HG02763 (cell line): ENCODE measurements around the gene PRKAR2B.

Experiments used
- ATAC-seq: cut with Tn5 transposase; IDR thresholded peaks from one replicate; pipeline ENCODE4 v1.9.1; 2021; ENCODE audit warnings: mild to moderate bottlenecking, moderate library complexity; ENCODE audit not compliant: unreplicated experiment

The PRKAR2B gene

DNA sequence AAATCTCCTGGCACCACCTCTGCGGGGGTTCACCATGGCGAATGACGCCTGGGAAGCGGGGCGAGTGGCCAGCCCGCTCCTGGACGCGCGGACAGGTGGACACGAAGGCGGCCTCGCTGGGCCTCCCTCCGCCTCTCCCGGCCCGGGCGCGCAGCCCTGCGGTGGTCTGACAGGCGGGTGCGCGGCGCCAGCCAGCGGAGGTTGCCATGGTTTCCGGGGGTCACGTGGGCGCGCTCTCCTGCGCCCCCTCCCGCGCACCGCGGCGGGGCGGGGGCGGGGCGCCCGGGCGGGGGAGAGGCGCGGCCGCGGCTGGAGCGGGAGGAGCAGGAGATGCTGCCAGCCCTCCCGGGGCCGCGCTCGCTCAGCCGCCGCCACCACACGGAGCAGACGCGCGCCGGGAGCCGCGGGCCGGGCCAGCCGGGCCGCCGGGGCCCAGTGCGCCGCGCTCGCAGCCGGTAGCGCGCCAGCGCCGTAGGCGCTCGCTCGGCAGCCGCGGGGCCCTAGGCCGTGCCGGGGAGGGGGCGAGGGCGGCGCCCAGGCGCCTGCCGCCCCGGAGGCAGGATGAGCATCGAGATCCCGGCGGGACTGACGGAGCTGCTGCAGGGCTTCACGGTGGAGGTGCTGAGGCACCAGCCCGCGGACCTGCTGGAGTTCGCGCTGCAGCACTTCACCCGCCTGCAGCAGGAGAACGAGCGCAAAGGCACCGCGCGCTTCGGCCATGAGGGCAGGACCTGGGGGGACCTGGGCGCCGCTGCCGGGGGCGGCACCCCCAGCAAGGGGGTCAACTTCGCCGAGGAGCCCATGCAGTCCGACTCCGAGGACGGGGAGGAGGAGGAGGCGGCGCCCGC lies at the start of gene PRKAR2B:
PRKAR2B (plus strand) TSS at position 359 of the 848 bp plus-strand sequence; CDS start at position 562, 203 bp downstream.
- peak; percentile 85 for ATAC-seq

DNA sequence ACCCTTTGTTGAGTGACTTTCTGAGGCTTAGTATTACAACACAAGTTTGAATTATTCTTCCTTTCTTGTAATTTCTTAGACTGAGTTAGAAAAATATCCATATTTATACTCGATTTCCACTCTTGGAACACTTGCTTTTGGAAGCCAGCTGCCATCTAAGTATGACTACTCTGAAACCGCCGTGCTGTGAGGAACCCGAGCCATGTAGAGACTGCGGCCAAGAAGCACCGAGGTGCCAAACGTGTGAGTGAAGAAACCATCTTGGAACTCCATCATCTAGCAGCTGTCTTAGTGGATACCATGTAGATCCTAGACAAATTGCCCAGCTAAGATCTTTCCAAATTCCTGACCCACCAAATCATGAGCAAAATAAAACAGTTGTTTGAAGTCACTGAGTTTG lies 49.7 kb upstream of the PRKAR2B start:
- ATAC-seq = no peak

DNA sequence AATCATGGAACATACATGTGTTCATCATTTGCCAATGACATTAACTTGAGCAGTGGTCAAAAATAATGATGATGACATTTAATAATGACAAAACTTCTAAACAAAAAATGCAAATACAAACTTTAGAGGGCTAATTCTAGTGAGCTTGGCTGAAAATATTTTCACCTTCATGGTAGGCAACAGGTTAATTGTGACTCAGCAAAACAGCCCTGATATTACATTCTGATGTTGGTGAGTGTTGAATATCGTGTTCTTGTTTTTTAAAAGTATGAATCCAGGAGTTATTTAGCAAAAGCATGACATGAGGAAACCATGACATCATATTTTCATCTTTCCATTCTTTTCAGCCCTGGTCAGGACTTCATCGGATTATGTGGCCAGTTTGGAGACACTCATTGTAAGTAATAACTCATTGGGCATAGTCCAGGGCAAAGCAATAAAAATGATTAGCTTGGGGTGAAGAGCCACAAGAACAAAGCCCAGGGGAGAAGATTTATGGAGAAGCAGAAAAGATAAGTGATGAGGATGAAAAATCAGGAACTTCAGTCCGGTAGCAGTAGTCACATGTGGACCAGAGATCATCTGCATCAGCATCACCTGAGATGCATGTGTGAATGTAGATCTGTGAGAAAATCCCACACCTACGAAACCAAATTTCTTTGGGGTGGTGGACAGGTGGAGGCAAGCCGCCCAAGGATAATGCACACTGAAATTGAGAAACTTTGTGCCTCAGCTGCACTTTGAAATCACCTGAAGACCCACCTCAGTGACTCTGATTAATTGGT lies 46.8 kb upstream of the PRKAR2B start:
- no peak for ATAC-seq

DNA sequence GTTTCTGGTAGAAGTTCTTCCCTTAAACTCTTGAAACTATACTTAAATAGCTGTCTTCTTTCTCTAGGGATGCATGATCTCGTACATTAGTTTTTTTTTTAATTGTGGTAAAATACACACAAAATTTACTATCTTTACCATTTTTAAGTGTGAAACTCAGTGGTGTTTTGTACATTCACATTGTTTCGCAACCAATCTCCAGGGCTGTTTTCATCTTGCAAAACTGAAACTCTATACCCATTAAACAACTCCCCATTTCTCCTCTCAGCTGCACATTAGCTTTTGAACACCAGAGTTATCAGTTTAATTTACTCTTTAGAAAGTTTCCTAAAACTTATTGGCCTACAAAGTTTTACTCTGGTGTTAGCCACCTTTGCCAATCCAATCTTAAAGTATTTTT lies 45.5 kb upstream of the PRKAR2B start:
- no peak for ATAC-seq

DNA sequence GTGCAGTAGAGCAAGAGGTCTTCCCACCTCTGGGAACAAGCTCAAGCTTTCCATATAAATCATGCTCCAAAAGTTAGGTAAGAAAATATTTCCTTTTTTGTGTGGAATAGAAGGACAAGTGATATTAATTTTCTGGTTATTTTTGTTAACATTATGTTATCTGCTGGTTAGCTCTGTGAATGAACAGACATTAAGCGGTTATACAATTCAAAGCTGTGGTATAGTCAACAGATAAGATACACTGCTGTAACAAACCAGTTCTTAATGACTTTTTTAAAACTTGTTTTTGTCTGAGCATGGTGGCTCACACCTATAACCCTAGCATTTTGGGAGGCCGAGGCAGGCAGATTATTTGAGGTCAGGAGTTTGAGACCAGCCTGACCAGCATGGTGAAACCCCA lies 43.0 kb upstream of the PRKAR2B start:
- no peak for ATAC-seq

DNA sequence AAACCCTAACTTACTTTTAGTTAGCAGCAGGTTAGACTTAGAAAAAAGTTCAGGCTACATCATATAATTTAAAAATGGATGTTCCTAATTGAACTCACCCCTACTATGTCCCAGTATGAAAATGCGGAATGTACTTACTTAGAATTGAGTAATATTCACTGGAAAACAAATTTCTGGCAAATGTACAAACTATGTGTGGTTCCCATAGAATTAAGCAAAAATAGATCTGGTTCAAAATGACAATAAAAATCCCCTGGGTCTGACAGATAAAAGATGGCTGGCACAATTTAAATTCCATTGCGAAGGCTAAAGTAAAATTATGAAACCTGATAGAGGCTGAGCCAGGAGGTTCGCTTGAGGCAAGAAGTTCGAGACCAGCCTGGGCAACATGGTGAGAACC lies 42.4 kb upstream of the PRKAR2B start:
- ATAC-seq = no peak

DNA sequence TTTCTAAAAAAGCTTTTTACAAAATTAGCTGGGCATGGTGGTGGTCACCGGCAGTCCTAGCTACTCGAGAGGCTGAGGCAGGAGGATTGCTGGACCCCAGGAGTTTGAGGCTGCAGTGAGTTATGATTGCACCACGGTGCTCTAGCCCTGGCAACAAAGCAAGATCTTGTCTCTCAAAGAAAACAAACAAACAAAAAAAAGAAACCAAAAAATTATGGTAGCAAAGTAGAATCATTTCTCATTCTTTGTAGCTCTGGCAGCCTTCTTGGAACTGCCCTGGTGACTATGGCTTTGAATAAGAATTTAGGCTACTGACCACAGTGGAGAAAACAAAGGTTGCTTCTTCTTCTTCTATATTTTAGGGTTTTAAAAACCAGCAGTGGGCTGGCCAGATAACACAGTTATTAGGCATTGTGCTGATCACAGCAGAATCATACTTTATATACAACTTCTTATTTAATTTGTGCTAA lies 41.9 kb upstream of the PRKAR2B start:
- no peak for ATAC-seq

DNA sequence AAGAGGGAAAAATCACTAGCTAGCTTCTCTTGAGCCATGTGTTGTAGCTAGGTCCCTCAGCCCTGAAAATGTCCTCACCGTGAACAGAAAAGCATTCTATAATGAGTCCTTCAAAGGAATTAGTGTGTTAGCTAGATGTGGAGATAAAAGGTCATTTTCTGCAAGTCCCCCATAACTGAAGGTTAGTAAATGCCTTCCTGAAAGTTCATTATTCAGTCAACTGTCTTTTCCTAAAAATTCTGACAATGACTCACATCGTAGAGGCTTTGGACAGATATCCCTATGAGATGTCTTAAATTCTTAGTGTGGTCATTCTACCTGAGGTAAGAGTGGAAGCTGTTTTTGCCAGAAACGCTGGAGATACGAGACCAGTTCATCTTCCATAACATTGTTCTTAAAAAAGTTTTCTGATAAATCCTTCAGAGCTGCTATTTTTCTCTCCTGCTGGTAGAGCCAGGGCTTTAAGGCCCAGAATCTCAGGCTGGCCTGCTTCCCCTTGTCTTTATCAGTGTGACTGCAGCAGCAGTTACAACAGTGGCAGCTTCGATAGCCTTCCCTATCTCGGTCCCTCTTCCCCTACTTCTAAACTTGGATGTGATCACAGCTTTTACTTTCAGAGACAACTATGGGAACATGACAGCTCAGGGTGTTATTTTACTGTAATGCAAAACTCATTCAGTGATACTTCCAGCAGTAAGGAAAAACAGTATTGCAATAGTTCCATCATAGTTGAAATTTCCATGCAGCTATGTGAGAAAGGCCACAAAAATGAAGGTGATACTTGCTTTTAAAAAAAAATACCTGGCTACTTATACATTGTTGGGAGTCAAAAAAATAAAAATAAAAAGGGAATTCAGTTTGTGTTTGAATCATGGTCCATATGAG lies 37.3 kb upstream of the PRKAR2B start:
- ATAC-seq = no peak

DNA sequence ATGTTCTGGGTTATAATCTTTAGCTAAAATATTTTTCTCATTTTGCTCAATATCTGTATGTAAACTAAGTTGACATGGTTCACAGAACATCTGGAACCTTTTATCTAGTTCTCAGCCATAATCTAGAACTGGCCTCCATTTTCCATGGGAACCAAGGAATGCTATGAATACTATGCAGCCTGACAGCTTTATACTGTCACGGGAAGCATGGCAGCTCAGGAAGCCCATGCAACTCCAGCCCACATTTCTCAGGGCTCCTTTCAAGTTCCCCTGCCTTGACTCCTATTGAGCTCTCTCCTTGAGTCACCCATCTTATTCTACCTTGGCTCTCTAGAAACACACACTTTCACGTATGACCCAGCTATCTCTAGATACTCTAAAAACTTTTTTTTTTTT lies 36.6 kb upstream of the PRKAR2B start:
- no peak for ATAC-seq

DNA sequence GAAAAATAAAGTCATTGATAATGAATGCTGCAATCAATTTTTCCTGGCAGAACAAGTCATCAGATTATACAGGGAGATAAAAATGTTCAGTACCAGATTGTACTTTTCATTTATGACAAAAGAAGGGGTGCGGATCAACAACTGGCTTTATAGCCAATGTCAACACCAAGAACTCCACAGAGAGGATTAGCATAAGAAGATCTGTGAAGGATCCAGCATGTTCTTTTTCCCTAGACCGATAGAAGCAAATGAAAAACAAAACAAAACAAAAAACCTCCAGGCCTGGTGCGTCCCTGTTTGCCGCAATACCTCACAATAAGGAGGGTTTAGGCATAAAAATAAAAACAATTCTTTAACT lies 34.7 kb upstream of the PRKAR2B start:
- no peak for ATAC-seq

DNA sequence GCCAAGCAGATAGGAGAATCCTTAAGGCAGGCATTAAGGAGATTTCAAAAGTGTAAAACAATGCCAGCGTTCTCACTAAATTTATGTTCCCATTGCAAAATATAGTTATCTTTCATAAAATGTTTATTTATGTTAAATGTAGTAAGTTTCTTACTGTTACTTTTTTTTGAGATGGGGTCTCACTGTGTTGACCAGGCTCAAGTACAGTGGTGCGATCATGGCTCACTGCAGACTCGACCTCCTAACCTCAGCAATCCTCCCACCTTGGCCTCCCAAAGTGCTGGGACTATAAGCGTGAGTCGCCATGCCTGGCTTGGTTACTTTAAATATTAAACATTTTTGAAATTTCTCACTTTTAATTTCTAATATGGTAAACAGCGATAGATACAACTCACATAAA lies 31.8 kb upstream of the PRKAR2B start:
- ATAC-seq = no peak

DNA sequence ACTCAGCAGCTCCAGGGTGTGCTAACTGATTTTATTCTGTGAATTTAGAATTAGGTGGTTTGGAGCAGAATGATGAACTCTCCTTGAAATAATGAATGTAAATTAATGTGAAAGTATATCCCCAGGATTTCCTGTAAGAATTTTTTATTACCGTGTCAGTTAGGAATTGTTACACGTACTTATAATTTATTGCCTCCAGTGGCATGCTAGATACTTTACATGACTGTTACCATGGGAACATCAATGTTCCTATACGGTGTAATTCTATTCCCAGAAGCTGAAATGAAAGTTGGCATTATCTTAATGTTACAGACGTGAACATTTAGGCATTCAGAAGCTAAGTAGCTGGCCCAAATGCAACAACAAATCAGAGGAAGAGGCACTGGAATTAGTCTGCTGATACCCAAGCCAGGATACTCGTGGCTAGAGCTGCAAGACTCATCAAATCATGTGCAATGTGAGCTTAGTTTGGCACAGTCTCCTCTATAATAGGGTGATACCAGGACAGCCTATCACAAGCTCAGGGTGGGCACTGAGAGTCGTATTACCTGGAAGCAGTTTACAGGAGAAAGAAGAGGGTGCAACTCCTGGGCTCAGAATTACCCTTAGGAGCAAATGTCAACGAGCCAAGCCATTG lies 30.0 kb upstream of the PRKAR2B start:
- ATAC-seq = no peak

DNA sequence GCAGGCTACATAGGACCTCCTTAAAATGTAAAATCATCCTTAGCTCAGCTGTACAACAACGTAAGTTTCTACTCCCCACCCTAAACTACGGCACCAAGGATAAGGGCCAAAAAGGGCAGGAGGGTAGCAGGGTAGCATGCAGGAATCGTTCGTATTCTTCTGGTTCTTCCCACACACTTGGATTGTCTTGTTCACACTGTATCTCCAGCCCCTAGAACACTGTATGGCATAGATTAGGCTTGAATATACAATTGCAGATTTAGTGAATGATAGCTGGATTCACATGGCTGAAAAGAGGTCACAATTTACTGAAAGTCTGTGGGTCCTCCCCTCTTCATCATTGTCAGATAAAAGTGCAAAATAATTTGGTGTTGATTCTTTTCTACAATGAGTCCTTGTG lies 28.2 kb upstream of the PRKAR2B start:
- ATAC-seq = no peak

DNA sequence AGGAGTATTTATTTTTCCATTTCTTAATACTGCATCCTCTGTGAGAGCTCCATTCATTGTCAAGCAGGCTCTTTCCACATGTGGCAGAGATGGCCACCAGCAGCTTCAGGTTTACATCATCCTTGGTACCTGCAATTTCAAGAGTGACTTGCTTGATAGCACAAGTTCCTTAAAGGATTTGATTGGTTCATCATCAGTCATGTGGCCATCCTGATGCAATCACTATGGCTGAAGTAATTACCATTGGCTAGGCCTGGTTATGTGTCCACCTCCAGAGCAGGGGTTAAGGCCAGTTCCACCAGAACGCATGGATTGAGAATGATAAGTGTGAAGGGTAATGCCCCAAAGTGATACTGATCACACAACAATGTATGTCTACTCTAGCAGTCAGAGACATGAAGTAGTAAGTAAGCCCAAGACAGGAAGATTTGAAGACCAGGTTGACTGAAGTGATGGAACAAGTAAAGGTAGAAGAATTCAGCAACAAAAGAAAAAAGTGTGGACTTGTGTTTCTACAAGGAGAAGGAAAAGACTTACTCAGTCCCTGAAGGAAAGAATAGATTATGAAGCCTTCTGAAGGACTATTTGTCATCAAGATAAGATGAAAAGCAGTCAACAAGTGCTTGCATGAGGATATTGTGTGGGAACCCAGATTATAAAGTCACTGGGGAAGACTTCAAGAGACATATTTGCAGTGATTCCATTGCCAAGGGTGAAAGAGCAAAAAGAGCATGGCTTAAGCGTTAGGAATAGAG lies 26.4 kb upstream of the PRKAR2B start:
- ATAC-seq = no peak

DNA sequence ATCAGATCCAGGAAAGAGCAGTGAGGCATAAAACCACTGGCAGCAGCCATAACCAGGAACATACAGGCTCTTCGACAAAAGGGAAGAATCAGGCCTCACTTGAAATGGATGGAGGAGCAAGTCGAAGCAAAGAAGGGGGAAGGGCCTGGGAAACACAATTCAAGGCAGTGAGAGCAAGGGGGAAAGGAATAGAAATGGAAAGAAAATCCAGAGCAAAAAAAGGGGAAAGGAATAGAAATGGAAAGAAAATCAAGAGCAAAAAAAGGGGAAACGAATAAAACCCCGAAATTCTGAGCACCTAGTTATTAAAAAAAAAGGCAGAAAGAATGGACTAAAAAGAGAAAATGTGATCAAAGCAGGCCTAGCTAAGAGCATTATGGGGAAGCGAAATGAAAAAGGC lies 24.1 kb upstream of the PRKAR2B start:
- no peak for ATAC-seq

DNA sequence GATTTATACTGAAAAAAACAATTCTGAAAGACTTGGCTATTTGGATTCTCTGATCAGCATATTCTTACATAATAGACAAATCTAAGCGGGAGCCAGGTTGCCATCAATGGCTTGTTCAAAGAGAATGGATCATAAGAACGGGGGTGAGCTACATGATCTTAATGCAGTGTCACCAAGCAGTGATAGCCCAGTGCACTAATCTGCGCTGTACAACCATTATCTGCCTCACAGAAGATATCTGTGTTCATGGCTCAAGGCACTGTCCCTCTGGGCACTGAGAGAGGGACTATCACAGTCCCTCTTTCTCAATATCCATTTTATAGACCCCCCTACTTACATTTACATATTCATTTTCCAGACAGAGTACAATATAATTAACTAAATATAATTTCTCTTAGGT lies 22.9 kb upstream of the PRKAR2B start:
- ATAC-seq = no peak

DNA sequence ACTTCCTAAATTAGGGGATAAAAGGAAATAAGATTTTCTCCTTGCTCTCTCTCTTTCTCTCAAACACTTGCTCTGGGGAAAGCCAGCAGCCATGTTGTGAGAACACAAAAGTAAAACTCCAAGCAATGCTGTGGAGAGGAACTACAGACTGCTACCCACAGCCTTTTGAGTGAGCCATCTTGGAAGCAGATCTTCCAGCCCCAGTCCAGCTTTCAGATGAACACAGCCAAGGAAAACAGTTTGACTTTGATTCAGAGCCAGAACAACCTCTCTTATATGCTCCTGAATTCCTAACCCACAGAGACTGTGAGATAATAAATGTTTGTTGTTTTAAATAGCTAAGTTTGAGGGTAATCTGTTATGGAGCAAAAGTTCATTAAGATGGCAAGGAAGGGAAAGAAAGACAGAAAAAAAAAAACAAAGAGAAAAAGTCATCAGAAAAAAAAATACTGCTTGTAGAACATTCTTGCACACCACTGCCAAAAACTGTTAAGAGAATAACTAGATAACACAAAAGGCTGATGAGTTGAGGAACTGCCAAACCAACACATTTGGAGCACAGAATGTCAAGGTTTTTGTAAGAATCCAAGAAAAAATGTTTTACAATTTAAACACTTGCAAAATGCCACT lies 20.9 kb upstream of the PRKAR2B start:
- ATAC-seq = no peak

DNA sequence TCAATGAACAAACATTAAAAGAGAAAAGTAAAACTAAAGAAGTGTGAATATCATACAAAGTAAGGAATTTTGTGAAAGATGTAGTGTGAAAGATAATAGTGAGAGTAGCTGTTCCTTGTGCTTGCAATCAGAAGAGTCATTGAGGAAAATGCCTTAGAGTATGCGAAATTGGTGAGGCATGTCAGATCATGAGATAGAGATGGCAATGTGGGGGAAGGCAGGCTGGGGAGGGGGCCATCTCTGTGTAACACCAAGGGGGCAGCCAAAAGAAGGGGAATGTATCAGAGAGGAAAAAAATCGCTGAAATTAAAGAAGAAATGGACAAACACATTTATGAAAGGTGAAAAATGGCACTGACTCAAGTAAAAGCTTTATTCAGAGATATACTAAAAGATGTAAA lies 19.6 kb upstream of the PRKAR2B start:
- no peak for ATAC-seq

DNA sequence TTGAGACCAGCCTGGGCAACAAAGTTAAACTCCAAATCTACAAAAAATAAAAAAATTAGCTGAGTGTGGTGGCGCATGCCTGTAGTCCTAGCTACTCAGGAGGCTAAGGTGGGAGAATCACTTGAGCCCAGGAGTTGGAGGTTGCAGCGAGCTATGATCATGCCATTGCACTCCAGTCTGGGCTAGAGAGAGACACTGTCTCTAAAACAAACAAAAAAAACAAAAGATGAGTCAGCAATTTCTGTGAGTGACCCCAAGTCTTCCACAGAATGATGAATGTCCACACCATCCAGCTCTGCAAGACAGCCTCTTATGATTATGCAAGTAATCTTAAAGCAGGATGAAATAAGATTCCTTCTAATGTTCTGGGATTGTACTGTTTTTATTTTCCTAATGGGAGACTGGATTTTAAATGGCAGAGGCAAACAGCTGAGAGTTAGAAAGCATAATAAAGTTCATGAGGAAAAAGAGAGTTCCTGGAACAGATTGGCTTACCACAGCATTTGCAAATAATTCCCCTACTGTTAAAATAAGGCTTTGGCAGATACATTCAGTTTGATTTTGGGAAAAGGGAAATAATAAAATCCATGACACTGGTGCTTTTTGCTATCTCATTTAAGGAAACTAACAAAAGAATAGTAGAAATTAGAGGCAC lies 18.9 kb upstream of the PRKAR2B start:
- no peak for ATAC-seq
